Lower lobe of right lung (tissue), 2 donors: Measurements from ENCODE around the gene DNAJB5. TPM values are rescaled to one million over a fixed set of nuclear protein-coding genes. Genes with fewer than 3 reads are reported as not detected.

Experiments
- ATAC-seq, 2 donors: fragments of 200-7000 bp; cut with Tn5 transposase; one replicate each; pipeline ENCODE4 v1.9.1; 2020 to 2022; ENCODE audit warnings: mild to moderate bottlenecking in 2 of 2, moderate library complexity in 2 of 2
- DNase-seq: peaks from one replicate; pipeline ENCODE4 v3.0.0-alpha.2; 2020
- H3K27ac ChIP-seq: fragments of 200-600 bp; one replicate; pipeline ENCODE4 v1.8.0; 2022
- H3K27me3 ChIP-seq: fragments of 200-600 bp; one replicate; pipeline ENCODE4 v1.8.0; 2022; ENCODE audit warnings: low read depth
- H3K36me3 ChIP-seq: fragments of 200-600 bp; one replicate; pipeline ENCODE4 v1.8.0; 2022; ENCODE audit warnings: mild to moderate bottlenecking
- H3K4me1 ChIP-seq: fragments of 200-600 bp; one replicate; pipeline ENCODE4 v1.8.0; 2022
- H3K4me3 ChIP-seq: fragments of 200-600 bp; one replicate; pipeline ENCODE4 v1.8.0; 2022; ENCODE audit warnings: mild to moderate bottlenecking
- H3K9me3 ChIP-seq: fragments of 200-600 bp; one replicate; pipeline ENCODE4 v1.8.0; 2022
- CTCF ChIP-seq: fragments of 200-600 bp; IDR thresholded peaks from one replicate; pipeline ENCODE4 v1.8.0; 2022; ENCODE audit warnings: antibody characterized with exemption, mild to moderate bottlenecking
- intact Hi-C: fragments of 100-400 bp; cut with DNase I; formaldehyde crosslinking; loops from one replicate; pipeline ENCODE4 v1.11.0; 2022
- total RNA-seq: library from RNA; stranded (reverse); fragmentation: NEBNext Ultra II Directional; extraction: Animal tissue kit (Norgen Biotek cat#: 25700); gene quantifications from one replicate; pipeline ENCODE4 v1.2.1, GENCODE V29; 2021
- donor health status: DM: no; HTN: yes; CAD: no; lungs with severe emphysema.

Gene DNAJB5
- total RNA-seq, 1 donor from 2014 or later = 6.0 TPM

- Histone ChIP-seq H3K9me3 (no peaks in the 10 kb centered on the region), H3K27me3 (no peaks in the 10 kb centered on the region), H3K27ac (peak overlapping the region; percentile 28), H3K4me1 (peaks cover 8% of the 10 kb centered on the region), H3K36me3 (no peaks in the 10 kb centered on the region), H3K4me3 (peak overlapping the region; percentile 46)
- ATAC-seq = peak; percentile 75 to 85
- peak; percentile 64 for DNase-seq
- no peak for TF ChIP-seq CTCF
- intact Hi-C loops = no loop called here
Observed at GRCh38 chr9:35035851-35036701, 46.5 kb downstream of the DNAJB5 start.

- ATAC-seq = no peak
- H3K36me3 ChIP-seq = peaks cover 36% of the 10 kb centered on the region
- no peak for DNase-seq
- H3K4me3 ChIP-seq = no peak overlapping the region
- no peaks in the 10 kb centered on the region for H3K27me3 ChIP-seq
- H3K9me3 ChIP-seq = no peaks in the 10 kb centered on the region
- H3K4me1 ChIP-seq = no peaks in the 10 kb centered on the region
- intact Hi-C loops = no loop called here
- TF ChIP-seq CTCF = no peak
- no peak overlapping the region for H3K27ac ChIP-seq
Observed at GRCh38 chr9:35042081-35042604, 52.6 kb downstream of the DNAJB5 start.

- DNase-seq = no peak
- Histone ChIP-seq H3K4me3 (no peak overlapping the region), H3K36me3 (peaks cover 41% of the 10 kb centered on the region), H3K27me3 (no peaks in the 10 kb centered on the region), H3K9me3 (no peaks in the 10 kb centered on the region), H3K4me1 (no peaks in the 10 kb centered on the region), H3K27ac (no peak overlapping the region)
- no peak for ATAC-seq
- intact Hi-C loops = no loop called here
- no peak for TF ChIP-seq CTCF
Observed at GRCh38 chr9:35042891-35043545, 53.5 kb downstream of the DNAJB5 start.

GRCh38 chr9:35044071-35044470, 54.5 kb downstream of the DNAJB5 start:
- H3K4me3 ChIP-seq = no peak overlapping the region
- ATAC-seq (no peak), DNase-seq (no peak)
- intact Hi-C loops = no loop called here
- H3K36me3 ChIP-seq = peaks cover 50% of the 10 kb centered on the region
- H3K27ac ChIP-seq = no peak overlapping the region
- TF ChIP-seq CTCF = no peak
- H3K9me3 ChIP-seq = no peaks in the 10 kb centered on the region
- H3K27me3 ChIP-seq = no peaks in the 10 kb centered on the region
- no peaks in the 10 kb centered on the region for H3K4me1 ChIP-seq

Other genes starting within 250 kb of the DNAJB5 start
- gene PHF24, start 31.5 kb upstream of the DNAJB5 start, total RNA-seq = 1.3 TPM
- 175 TPM for gene VCP, start 82.9 kb downstream of the DNAJB5 start, total RNA-seq
- gene FANCG, start 90.2 kb downstream of the DNAJB5 start, total RNA-seq = 13.9 TPM
- 25.1 TPM for gene PIGO, start 106.8 kb downstream of the DNAJB5 start, total RNA-seq
- 59.0 TPM for gene STOML2, start 113.4 kb downstream of the DNAJB5 start, total RNA-seq
- 20.3 TPM for gene ATOSB, start 126.1 kb downstream of the DNAJB5 start, total RNA-seq
- gene UNC13B, start 172.3 kb downstream of the DNAJB5 start, total RNA-seq = 87.9 TPM